Endothelial cell of umbilical vein (primary cell): ENCODE data around the gene FAM53B. TPM values are rescaled to one million over a fixed set of nuclear protein-coding genes. Genes with fewer than 3 reads are reported as not detected.

ENCODE experiments used
- BruUV-seq: library from RNA; stranded (reverse); fragments of 400-500 nt; replicated peaks from 2 replicates; lab custom pipeline; 2021; lab: Mats Ljungman, UMichigan
- CTCF ChIA-PET: fragments of 300-600, 350-600 bp; sonication (Branson Sonifier 250); formaldehyde crosslinking; loops from one replicate; lab custom pipeline; 2021; ENCODE audit warnings: antibody characterized with exemption, inconsistent platforms; lab: Charles Lee
- POLR2A ChIA-PET: fragments of 300-600, 350-600 bp; sonication (Branson Sonifier 250); formaldehyde crosslinking; loops from one replicate; lab custom pipeline; 2021; ENCODE audit warnings: antibody characterized with exemption, inconsistent platforms; lab: Charles Lee
- DNase-seq: peaks from one replicate; pipeline ENCODE4 v3.0.0-alpha.2; 2011; ENCODE audit warnings: low read depth, low spot score
- FAIRE-seq: peaks from 2 replicates; lab custom pipeline; 2011; peaks lifted over from hg19 to GRCh38; lab: Jason Lieb, UNC
- H2AFZ ChIP-seq: 2 replicates; pipeline ENCODE4 v1.6.0; 2012; ENCODE audit warnings: low read depth, low read length, control low read depth, inconsistent platforms
- H3K27ac ChIP-seq: 2 replicates; pipeline ENCODE4 v1.5.1; 2011; ENCODE audit warnings: low read depth, mild to moderate bottlenecking, control low read depth, low read length, moderate library complexity; ENCODE audit not compliant: insufficient read depth
- H3K27me3 ChIP-seq, 2 experiments: 2 replicates each; pipeline versions ENCODE4 v1.6.0 to v1.6.1; 2011; ENCODE audit warnings: low read length in 2 of 2, mixed read lengths in 1 of 2; ENCODE audit not compliant: control insufficient read depth in 2 of 2, insufficient read depth in 2 of 2
- H3K36me3 ChIP-seq, 2 experiments: 2 replicates in 1 of 2; 3 replicates in 1 of 2; pipeline ENCODE4 v1.5.1; 2011; ENCODE audit warnings: low read length in 2 of 2, mild to moderate bottlenecking in 1 of 2, moderate library complexity in 1 of 2; ENCODE audit not compliant: control insufficient read depth in 2 of 2, insufficient read depth in 2 of 2; ENCODE audit errors: extremely low read depth in 1 of 2
- H3K4me1 ChIP-seq: 3 replicates; pipeline ENCODE4 v1.5.1; 2011; ENCODE audit warnings: mild to moderate bottlenecking, low read length; ENCODE audit not compliant: control insufficient read depth, insufficient read depth; ENCODE audit errors: extremely low read depth
- H3K4me2 ChIP-seq: 2 replicates; pipeline ENCODE4 v1.6.1; 2011; ENCODE audit warnings: low read length, control low read depth, mixed read lengths; ENCODE audit not compliant: insufficient read depth
- H3K4me3 ChIP-seq, 3 experiments: fragments of 200-600 bp in 1 of 3; sonication (generic), shearing (Covaris generic) in 1 of 3; replicated peaks in 1 of 3; 2 replicates each; pipeline ENCODE4 v1.5.1; 2011 to 2016; ENCODE audit warnings: control low read depth in 3 of 3, low read length in 3 of 3, mild to moderate bottlenecking in 2 of 3, inconsistent platforms in 1 of 3, low read depth in 1 of 3, moderate library complexity in 1 of 3; ENCODE audit not compliant: insufficient read depth in 1 of 3
- H3K79me2 ChIP-seq: 2 replicates; pipeline ENCODE4 v1.6.0; 2012; ENCODE audit warnings: low read length, inconsistent platforms; ENCODE audit not compliant: control insufficient read depth, insufficient read depth
- H3K9ac ChIP-seq: replicated peaks from 2 replicates; pipeline ENCODE3; 2011; ENCODE audit warnings: low read length, control low read depth; ENCODE audit not compliant: insufficient read depth; ENCODE audit errors: extremely low read depth
- H3K9me1 ChIP-seq: replicated peaks from 3 replicates; pipeline ENCODE4 v1.6.0; 2011; ENCODE audit warnings: mild to moderate bottlenecking, low read length; ENCODE audit not compliant: control insufficient read depth, insufficient read depth; ENCODE audit errors: extremely low read depth
- H3K9me3 ChIP-seq: replicated peaks from 2 replicates; pipeline ENCODE4 v1.5.1; 2012; ENCODE audit warnings: low read length, inconsistent platforms; ENCODE audit not compliant: control insufficient read depth, insufficient read depth
- H4K20me1 ChIP-seq: replicated peaks from 2 replicates; pipeline ENCODE3; 2011; ENCODE audit warnings: mild to moderate bottlenecking, low read length; ENCODE audit not compliant: control insufficient read depth, insufficient read depth; ENCODE audit errors: extremely low read depth
- EZH2 ChIP-seq: IDR thresholded peaks from 2 replicates; pipeline ENCODE4 v1.6.1; 2012; ENCODE audit warnings: borderline replicate concordance, low read depth, mild to moderate bottlenecking, moderate library complexity, low read length, inconsistent platforms; ENCODE audit not compliant: severe bottlenecking
- FOS ChIP-seq: IDR thresholded peaks from 2 replicates; pipeline ENCODE4 v1.6.1; 2011; ENCODE audit warnings: mild to moderate bottlenecking, low read length, moderate library complexity, borderline replicate concordance; ENCODE audit not compliant: insufficient read depth
- GATA2 ChIP-seq: IDR thresholded peaks from 2 replicates; pipeline ENCODE4 v1.7.0; 2011; ENCODE audit warnings: low read depth, mild to moderate bottlenecking, moderate library complexity, mixed read lengths, low read length; ENCODE audit not compliant: insufficient read length, insufficient read depth
- JUN ChIP-seq: IDR thresholded peaks from 2 replicates; pipeline ENCODE4 v1.6.1; 2011; ENCODE audit warnings: borderline replicate concordance, low read depth; ENCODE audit not compliant: insufficient read length, insufficient read depth
- POLR2A ChIP-seq: IDR thresholded peaks from 2 replicates; pipeline ENCODE4 v1.6.1; 2012; ENCODE audit warnings: low read depth, mild to moderate bottlenecking, control low read depth, low read length
- POLR2AphosphoS5 ChIP-seq: IDR thresholded peaks from 2 replicates; pipeline ENCODE4 v1.6.1; 2012; ENCODE audit warnings: low read depth, mild to moderate bottlenecking, control low read depth, low read length, moderate library complexity; ENCODE audit not compliant: insufficient read depth
- dilution Hi-C: fragments of 300-500 bp; cut with MboI; formaldehyde crosslinking; loops from one replicate; pipeline ENCODE4 v1.15.0; 2019; ENCODE audit warnings: low sequenced_read_pairs; ENCODE audit not compliant: extremely low pct_ligation_motif_present
- intact Hi-C: fragments of 100-400 bp; cut with micrococcal nuclease; formaldehyde crosslinking; loops from one replicate; pipeline ENCODE4 v1.10.0; 2022
- polyA plus RNA-seq, 4 experiments: library from polyadenylated mRNA; depleted of rRNA in 3 of 4; stranded (reverse) in 3 of 4; unstranded in 1 of 4; fragments of >200 nt; gene quantifications; 2 replicates each; pipeline versions ENCODE4 v1.2.1 to v1.2.3, GENCODE V29; 2011 to 2012; ENCODE audit warnings: missing spikeins in 1 of 4
- total RNA-seq: library from RNA; stranded (reverse); gene quantifications from 2 replicates; pipeline ENCODE4 v1.2.3, GENCODE V29; 2021
- TF ChIP-seq, protein P1 (sequence below), 2 donors: IDR thresholded peaks; 1 replicate in 1 of 2; 2 replicates in 1 of 2; pipeline ENCODE4 v1.5.1; 2011; ENCODE audit warnings: low read length in 2 of 2, mild to moderate bottlenecking in 2 of 2, moderate library complexity in 2 of 2, control low read depth in 1 of 2, inconsistent platforms in 1 of 2, low read depth in 1 of 2; ENCODE audit not compliant: insufficient read depth in 1 of 2; ENCODE audit errors: extremely low read depth in 1 of 2
- TF ChIP-seq, protein P2 (sequence below): IDR thresholded peaks from 2 replicates; pipeline ENCODE4 v1.6.1; 2011; ENCODE audit not compliant: insufficient read depth, insufficient read length

FAM53B gene
- total and polyA plus RNA-seq, 2 donors (not counting 3 experiments of a cell fraction or from before 2014, with no cell fraction given): 8.5 to 21.1 TPM

GRCh38 chr10:124695259-124695658 is 48.9 kb downstream of the FAM53B start:
- Histone ChIP-seq H3K27ac (no peak overlapping the region), H3K4me1 (no peaks in the 10 kb centered on the region), H3K9ac (no peak overlapping the region), H3K27me3 (no peaks in the 10 kb centered on the region), H2AFZ (no peak overlapping the region), H3K9me3 (no peaks in the 10 kb centered on the region), H3K79me2 (no peaks in the 10 kb centered on the region), H3K9me1 (no peaks in the 10 kb centered on the region), H3K36me3 (peaks cover 0 to 7% of the 10 kb centered on the region in 2 experiments), H3K4me2 (no peak overlapping the region), H3K4me3 (no peak overlapping the region), H4K20me1 (no peaks in the 10 kb centered on the region)
- CTCF ChIA-PET: no interaction called here
- POLR2A ChIA-PET: no interaction called here
- intact Hi-C loops (no loop called here), dilution Hi-C loops (no loop called here)
- no TSS peak for BruUV-seq
- DNase-seq (no peak), FAIRE-seq (no peak)
- TF ChIP-seq GATA2 (no peak), JUN (no peak), FOS (no peak), POLR2AphosphoS5 (no peak), EZH2 (no peak), POLR2A (no peak)
- TF ChIP-seq, protein P1, sequence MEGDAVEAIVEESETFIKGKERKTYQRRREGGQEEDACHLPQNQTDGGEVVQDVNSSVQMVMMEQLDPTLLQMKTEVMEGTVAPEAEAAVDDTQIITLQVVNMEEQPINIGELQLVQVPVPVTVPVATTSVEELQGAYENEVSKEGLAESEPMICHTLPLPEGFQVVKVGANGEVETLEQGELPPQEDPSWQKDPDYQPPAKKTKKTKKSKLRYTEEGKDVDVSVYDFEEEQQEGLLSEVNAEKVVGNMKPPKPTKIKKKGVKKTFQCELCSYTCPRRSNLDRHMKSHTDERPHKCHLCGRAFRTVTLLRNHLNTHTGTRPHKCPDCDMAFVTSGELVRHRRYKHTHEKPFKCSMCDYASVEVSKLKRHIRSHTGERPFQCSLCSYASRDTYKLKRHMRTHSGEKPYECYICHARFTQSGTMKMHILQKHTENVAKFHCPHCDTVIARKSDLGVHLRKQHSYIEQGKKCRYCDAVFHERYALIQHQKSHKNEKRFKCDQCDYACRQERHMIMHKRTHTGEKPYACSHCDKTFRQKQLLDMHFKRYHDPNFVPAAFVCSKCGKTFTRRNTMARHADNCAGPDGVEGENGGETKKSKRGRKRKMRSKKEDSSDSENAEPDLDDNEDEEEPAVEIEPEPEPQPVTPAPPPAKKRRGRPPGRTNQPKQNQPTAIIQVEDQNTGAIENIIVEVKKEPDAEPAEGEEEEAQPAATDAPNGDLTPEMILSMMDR (IDR thresholded peaks at IDR 0.05; ENCODE audit: extremely low read depth in 1 of 2, insufficient read depth in 1 of 2, low read depth in 1 of 2, low read length in 2 of 2): no peak
- TF ChIP-seq, protein P2, sequence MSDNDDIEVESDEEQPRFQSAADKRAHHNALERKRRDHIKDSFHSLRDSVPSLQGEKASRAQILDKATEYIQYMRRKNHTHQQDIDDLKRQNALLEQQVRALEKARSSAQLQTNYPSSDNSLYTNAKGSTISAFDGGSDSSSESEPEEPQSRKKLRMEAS: no peak
